NCI-H510A treated with DMSO at 0.1 percent for 48 hours (cell line): ENCODE results near the gene NBAS.
"Not testable (repeated sequence)": the region's sequence is repeated elsewhere in the genome, so short reads cannot be mapped to it uniquely, and the experiment has no call there.

Source experiments
- DNase-seq: peaks from one replicate; lab custom pipeline; 2025; lab: John Stamatoyannopoulos, UW

NBAS gene

GRCh38 chr2:15210542-15210941, 350.6 kb downstream of the NBAS start:
- DNase-seq = not testable (repeated sequence)

- DNase-seq = no peak
Measured at GRCh38 chr2:15206419-15206818, 354.7 kb downstream of the NBAS start.

GRCh38 chr2:15205562-15205961, 355.6 kb downstream of the NBAS start:
- no peak for DNase-seq

- DNase-seq = no peak
Measured at GRCh38 chr2:15201009-15201408, 360.1 kb downstream of the NBAS start.

- DNase-seq = no peak
Measured at GRCh38 chr2:15200581-15200980, 360.6 kb downstream of the NBAS start.

GRCh38 chr2:15198051-15198450, 363.1 kb downstream of the NBAS start:
- DNase-seq = no peak

GRCh38 chr2:15195813-15196212, 365.3 kb downstream of the NBAS start:
- DNase-seq = no peak

GRCh38 chr2:15191789-15192188, 369.3 kb downstream of the NBAS start:
- DNase-seq = no peak

GRCh38 chr2:15189216-15189615, 371.9 kb downstream of the NBAS start:
- DNase-seq = no peak

- no peak for DNase-seq
Measured at GRCh38 chr2:15187702-15188101, 373.4 kb downstream of the NBAS start.

- no peak for DNase-seq
Measured at GRCh38 chr2:15186118-15186517, 375.0 kb downstream of the NBAS start.

- no peak for DNase-seq
Measured at GRCh38 chr2:15184491-15184890, 376.6 kb downstream of the NBAS start.

- DNase-seq = no peak
Measured at GRCh38 chr2:15182275-15182674, 378.9 kb downstream of the NBAS start.

- DNase-seq = no peak
Measured at GRCh38 chr2:15181092-15181745, 379.9 kb downstream of the NBAS start.

- DNase-seq = no peak
Measured at GRCh38 chr2:15180379-15180778, 380.8 kb downstream of the NBAS start.

GRCh38 chr2:15178946-15179345, 382.2 kb downstream of the NBAS start:
- no peak for DNase-seq

GRCh38 chr2:15177103-15177502, 384.0 kb downstream of the NBAS start:
- no peak for DNase-seq

GRCh38 chr2:15176604-15177003, 384.5 kb downstream of the NBAS start:
- DNase-seq = no peak

GRCh38 chr2:15174567-15174966, 386.6 kb downstream of the NBAS start:
- DNase-seq = no peak

GRCh38 chr2:15173501-15173900, 387.6 kb downstream of the NBAS start:
- no peak for DNase-seq

- DNase-seq = no peak
Measured at GRCh38 chr2:15172825-15173224, 388.3 kb downstream of the NBAS start.

GRCh38 chr2:15170070-15170775, 390.9 kb downstream of the NBAS start:
- DNase-seq = no peak

GRCh38 chr2:15169326-15170069, 391.6 kb downstream of the NBAS start:
- no peak for DNase-seq
